NCI-H69 (cell line): ENCODE measurements around the gene COX11.

Source experiments
- DNase-seq: peaks from one replicate; lab custom pipeline; 2025; lab: John Stamatoyannopoulos, UW

Gene COX11

GRCh38 chr17:54967621-54968261 is 713 bp downstream of the COX11 start:
- DNase-seq: peak; percentile 45

DNA sequence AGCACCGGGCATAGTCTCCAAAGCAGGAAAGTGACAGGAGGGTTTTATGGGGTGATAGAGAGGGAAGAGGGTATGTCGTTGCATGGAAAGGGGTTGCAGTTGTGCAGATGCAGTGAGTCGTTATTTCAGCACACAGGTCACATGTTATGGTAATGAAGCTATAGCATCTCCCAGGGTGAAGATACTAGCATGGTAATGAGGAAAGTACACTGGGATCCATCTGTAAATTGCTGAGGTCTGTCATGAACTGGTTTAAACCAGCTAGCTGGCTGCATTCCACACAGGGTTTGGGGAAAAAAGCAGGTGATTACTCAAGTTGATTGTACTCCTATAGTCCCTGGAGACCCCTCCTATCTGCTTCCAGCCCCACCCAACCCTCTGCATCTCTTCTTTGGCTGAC is 11.7 kb downstream of the COX11 start:
- peak; percentile 77 for DNase-seq

DNA sequence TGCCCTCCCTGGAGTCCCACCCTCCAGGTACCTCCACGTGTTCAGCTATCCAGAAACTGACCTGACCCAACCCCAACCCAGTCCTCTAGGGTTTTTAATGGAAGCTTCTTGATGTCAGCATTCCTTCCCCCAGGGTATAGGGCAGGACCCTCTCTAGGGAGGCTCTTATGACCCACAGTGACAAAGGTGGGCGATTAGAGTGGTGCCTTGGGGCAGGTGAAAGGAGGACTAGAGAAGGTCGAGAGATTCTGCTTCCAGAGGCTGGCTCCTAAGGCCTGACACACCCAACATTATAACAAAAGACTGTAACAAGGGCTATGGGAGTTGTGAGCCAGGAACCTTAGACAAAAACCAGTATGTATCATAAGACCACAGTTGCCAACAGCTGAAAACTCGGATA is 17.2 kb downstream of the COX11 start:
- DNase-seq: no peak

DNA sequence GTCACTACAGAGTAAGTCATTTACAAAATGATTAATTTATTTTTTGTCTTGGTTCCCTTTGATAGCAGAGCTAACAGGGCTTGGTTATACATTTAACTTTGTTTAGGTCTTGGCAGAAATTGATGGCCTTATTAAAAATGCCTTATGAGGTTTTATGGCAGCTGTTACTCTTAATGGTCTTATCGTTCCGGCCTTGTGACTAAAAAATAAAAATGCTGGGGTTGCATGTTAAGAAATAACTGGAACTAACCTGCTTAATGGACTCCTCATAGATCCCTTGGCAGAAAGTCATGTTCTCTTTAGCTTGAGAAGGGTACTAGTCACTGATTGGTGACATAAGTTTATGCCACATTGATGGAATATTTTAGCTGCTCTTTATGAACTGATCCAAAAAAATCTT is 18.3 kb downstream of the COX11 start:
- DNase-seq: no peak

- no peak for DNase-seq
Measured at GRCh38 chr17:54948380-54948779, 20.1 kb downstream of the COX11 start.

GRCh38 chr17:54947396-54947795 is 21.1 kb downstream of the COX11 start:
- DNase-seq: no peak

GRCh38 chr17:54945671-54946070 is 22.8 kb downstream of the COX11 start:
- no peak for DNase-seq

GRCh38 chr17:54945231-54945630 is 23.2 kb downstream of the COX11 start:
- no peak for DNase-seq

DNA sequence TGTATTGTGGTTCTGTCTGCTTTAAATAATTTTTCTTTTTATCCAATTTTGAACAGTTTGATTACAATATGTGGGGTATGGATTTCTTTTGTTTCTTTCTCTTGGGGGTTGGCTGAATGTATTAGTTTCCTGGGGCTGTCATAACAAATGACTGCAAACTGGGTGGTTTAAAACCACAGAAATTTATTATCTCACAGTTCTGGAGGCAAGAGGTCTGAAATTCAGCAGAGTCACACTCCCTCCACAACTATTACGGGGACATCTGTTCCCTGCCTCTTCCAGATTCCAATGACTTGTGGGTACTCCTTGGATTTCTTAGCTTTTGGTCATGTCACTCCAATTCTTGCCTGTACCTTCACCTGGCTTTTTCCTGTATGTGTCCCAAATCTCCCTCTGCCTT is 23.7 kb downstream of the COX11 start:
- DNase-seq: no peak

DNA sequence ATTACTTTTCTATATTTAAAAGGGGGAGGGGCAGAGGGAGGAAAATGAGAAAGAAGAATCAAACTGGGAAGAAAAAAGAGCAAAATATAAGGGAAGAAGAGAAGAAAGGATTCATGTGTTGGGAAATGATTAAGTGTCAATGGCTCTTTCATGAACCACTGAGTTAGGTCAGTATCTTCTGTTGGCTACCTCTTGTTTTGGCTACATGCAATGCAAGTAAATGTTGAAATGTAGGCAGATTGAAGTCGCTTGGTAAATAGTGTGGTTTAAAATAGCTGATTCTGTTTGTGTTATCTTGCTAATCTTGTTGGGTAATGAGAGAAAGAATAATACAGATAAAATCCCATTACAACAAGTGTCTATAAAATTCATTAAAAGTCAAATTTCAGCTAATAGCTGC is 27.2 kb downstream of the COX11 start:
- no peak for DNase-seq

- DNase-seq: no peak
Measured at GRCh38 chr17:54937426-54937825, 31.0 kb downstream of the COX11 start.

DNA sequence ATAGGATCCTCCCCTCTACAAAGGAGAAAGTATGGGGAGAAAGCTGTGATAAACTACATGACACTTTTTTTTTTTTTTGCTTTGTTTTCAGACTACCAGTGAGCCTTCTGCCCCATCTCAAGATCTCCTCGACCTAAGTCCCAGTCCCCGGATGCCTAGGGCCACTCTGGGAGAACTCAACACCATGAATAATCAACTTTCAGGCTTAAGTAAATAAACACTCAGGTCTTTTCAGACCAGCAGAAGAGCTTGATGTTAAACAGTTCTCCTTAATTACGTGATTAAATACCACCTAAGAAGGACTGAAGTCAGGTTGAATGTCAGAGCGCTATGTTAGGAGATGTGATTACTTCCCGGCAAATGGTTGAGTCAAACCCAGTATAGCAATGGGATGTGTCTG is 31.4 kb downstream of the COX11 start:
- no peak for DNase-seq

DNA sequence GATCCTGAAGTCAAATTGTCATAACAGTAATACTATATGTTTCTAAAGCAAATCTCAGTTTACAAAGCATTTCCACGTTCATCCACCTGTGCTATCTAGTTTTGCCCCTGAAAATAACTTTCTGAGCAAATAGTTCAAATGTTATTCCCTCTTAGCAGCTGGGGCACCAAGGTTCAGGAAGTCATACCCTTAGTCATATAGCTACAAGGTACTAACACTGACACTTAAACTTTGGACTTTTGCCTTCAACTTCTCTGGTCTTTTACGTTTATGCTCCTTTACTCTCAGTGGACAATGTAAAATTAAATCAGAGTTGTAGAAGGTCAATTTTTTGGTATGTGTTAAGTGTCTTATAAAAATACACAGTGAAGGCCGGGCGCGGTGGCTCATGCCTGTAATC is 33.0 kb downstream of the COX11 start:
- DNase-seq: no peak

GRCh38 chr17:54933921-54934320 is 34.5 kb downstream of the COX11 start:
- DNase-seq: no peak

GRCh38 chr17:54932711-54933110 is 35.7 kb downstream of the COX11 start:
- no peak for DNase-seq

DNA sequence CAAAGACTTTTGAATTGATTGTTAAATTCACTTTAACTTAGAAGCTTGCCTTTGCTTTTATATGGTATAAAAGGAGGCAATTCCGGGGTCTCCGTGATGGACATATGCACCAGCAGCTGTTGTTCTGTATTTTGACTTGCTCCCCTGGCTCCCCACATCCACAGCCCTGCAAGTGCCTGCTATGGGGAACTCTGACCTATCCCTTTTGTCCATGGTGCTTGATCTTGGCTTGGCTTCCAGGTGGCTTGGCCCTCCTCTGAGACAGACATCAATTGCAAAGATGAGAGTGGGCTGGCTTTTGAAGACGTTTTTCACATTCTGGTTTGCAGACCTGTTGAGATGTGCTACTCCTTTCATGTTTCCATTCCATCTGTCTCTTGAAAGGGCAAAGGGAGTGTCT is 40.9 kb downstream of the COX11 start:
- no peak for DNase-seq

- no peak for DNase-seq
Measured at GRCh38 chr17:54924405-54924804, 44.0 kb downstream of the COX11 start.

DNA sequence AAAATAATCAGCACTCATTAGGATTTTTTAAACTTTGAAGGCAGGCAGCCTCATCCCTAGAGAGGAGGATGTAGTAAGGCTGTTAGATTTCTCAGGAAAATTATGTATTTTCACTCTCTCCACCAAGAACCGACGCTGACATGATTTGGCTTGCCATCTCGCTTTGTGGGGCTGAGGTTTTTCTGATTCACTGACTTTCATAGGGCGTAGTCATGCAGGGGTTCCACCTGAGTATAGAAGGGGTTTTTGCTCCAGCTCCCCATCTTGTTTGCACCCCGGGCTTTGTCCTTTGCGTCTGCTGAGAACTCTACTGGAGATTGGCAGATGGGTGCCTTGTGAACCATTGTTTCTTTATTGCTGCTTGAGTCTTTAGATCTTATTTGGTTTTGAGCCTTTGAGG is 47.6 kb downstream of the COX11 start:
- no peak for DNase-seq

GRCh38 chr17:54919425-54919824 is 49.0 kb downstream of the COX11 start:
- no peak for DNase-seq

DNA sequence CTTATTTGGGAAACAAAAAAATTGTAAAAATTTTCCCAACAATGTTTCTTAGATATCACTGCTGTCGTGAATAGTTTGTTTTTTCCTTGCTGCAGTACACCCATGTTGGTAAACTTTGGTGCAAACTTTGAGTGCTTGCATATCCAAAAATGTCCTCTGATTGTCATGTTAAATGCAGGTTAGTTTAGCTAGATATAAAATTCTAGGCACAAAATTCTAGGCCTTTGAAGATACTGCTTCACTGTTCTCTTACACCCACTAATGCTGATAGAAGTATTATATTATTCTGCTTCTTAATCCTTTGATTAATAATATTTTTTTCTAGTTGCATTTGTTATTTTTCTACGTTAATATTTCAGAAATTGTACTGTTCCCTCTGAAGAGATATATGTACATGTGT is 51.7 kb downstream of the COX11 start:
- no peak for DNase-seq
